CD4-positive, alpha-beta T cell (primary cell): Measurements from ENCODE around the gene ANAPC10. TPM values are rescaled to one million over a fixed set of nuclear protein-coding genes. Genes with fewer than 3 reads are reported as not detected.

Experiments
- ATAC-seq: fragments of 200-7000 bp; cut with Tn5 transposase; one replicate; pipeline ENCODE4 v1.10.0; 2022; ENCODE audit warnings: mild to moderate bottlenecking; ENCODE audit not compliant: poor library complexity
- CTCF ChIA-PET: fragments of 350-600 bp; sonication (Branson Sonifier 250); formaldehyde crosslinking; loops from one replicate; lab custom pipeline; 2021; ENCODE audit warnings: antibody characterized with exemption, inconsistent platforms; lab: Charles Lee
- POLR2A ChIA-PET: fragments of 350-600 bp; sonication (Branson Sonifier 250); formaldehyde crosslinking; loops from one replicate; lab custom pipeline; 2021; ENCODE audit warnings: antibody characterized with exemption, inconsistent platforms; lab: Charles Lee
- DNase-seq, 14 experiments: peaks; one replicate each; pipeline ENCODE4 v3.0.0-alpha.2; 2013 to 2020; ENCODE audit warnings: mixed read lengths in 2 of 14
- H3K27ac ChIP-seq, 2 donors: one replicate each; pipeline versions ENCODE4 v1.5.1 to v1.7.0; 2013; ENCODE audit warnings: low read length in 2 of 2, low read depth in 1 of 2, mild to moderate bottlenecking in 1 of 2
- H3K27me3 ChIP-seq, 2 experiments: 1 replicate in 1 of 2; 2 replicates in 1 of 2; pipeline versions ENCODE4 v1.6.1 to v1.7.0; 2013; ENCODE audit warnings: low read length in 2 of 2, control low read depth in 1 of 2, mild to moderate bottlenecking in 1 of 2, moderate library complexity in 1 of 2; ENCODE audit not compliant: insufficient read depth in 2 of 2, control insufficient read depth in 1 of 2
- H3K36me3 ChIP-seq: one replicate; pipeline ENCODE4 v1.6.1; 2013; ENCODE audit warnings: low read length, control low read depth; ENCODE audit not compliant: insufficient read depth
- H3K4me1 ChIP-seq: one replicate; pipeline ENCODE4 v1.6.1; 2013; ENCODE audit warnings: low read length, control low read depth; ENCODE audit not compliant: insufficient read depth
- H3K4me3 ChIP-seq: one replicate; pipeline ENCODE4 v1.5.1; 2013; ENCODE audit warnings: mild to moderate bottlenecking, low read length, moderate library complexity
- H3K9me3 ChIP-seq, 2 experiments: 1 replicate in 1 of 2; 2 replicates in 1 of 2; pipeline versions ENCODE4 v1.6.1 to v1.7.0; 2013; ENCODE audit warnings: low read length in 2 of 2, mild to moderate bottlenecking in 2 of 2, control low read depth in 1 of 2, moderate library complexity in 1 of 2; ENCODE audit not compliant: control insufficient read depth in 1 of 2, insufficient read depth in 1 of 2
- H3K27ac Mint-ChIP-seq: one replicate; pipeline ENCODE4 v1.8.0; 2020; ENCODE audit warnings: mixed read lengths
- H3K27me3 Mint-ChIP-seq: one replicate; pipeline ENCODE4 v1.8.0; 2021; ENCODE audit warnings: mixed read lengths
- H3K36me3 Mint-ChIP-seq: one replicate; pipeline ENCODE4 v1.8.0; 2021; ENCODE audit warnings: low read depth, mixed read lengths
- H3K4me1 Mint-ChIP-seq: one replicate; pipeline ENCODE4 v1.8.0; 2021; ENCODE audit warnings: low read depth, mixed read lengths
- H3K4me3 Mint-ChIP-seq: one replicate; pipeline ENCODE4 v1.8.0; 2020; ENCODE audit warnings: mild to moderate bottlenecking, mixed read lengths
- H3K9me3 Mint-ChIP-seq: one replicate; pipeline ENCODE4 v1.8.0; 2020; ENCODE audit warnings: mixed read lengths
- CTCF ChIP-seq: fragments of 200-600 bp; IDR thresholded peaks from one replicate; pipeline ENCODE4 v1.8.0; 2022; ENCODE audit warnings: antibody characterized with exemption, mild to moderate bottlenecking
- intact Hi-C, 2 experiments: fragments of 100-400 bp; cut with DNase I in 1 of 2; cut with micrococcal nuclease in 1 of 2; formaldehyde crosslinking; loops; one replicate each; pipeline versions ENCODE4 v1.15.1 to v1.9.0; 2023 to 2025; cut with DNase I, micrococcal nuclease
- total RNA-seq, 174 experiments: library from RNA in 2 of 174; stranded (reverse) in 2 of 174; gene quantifications; one replicate each; pipeline ENCODE4 v1.2.3 and lab custom pipeline; 2021 to 2026

Gene ANAPC10
- total RNA-seq, 2 experiments from 2014 or later, result 25.8 to 27.5 TPM

GRCh38 chr4:145099653-145100052 lies 1.7 kb upstream of the ANAPC10 start:
- CTCF ChIA-PET, result interaction anchor here (2.4 kb wide), 1 partner anchor 1541 kb away, joined by 6 read pairs; no protein-coding TSS in a partner anchor
- peak overlapping the region; percentile 93 for H3K4me3 ChIP-seq

GRCh38 chr4:145098675-145099037 lies 660 bp upstream of the ANAPC10 start:
- Mint-ChIP-seq H3K4me1 (peaks cover 47% of the 10 kb centered on the region), H3K4me3 (peak overlapping the region; percentile 95)
- H3K4me1 ChIP-seq, result peaks cover 25% of the 10 kb centered on the region

More at GRCh38 chr4:145099653-145100052, 1.7 kb upstream of the ANAPC10 start:
- TF ChIP-seq CTCF, result no peak
- Histone ChIP-seq H3K27me3 (no peaks in the 10 kb centered on the region), H3K36me3 (peaks cover 16% of the 10 kb centered on the region), H3K27ac (no peak overlapping the region), H3K9me3 (no peaks in the 10 kb centered on the region), H3K4me1 (peaks cover 26% of the 10 kb centered on the region)
- H3K27ac Mint-ChIP-seq, result peak overlapping the region; percentile 99
- peak in 1 of 14 experiments; percentile 8 for DNase-seq
- no peak for ATAC-seq
- no peaks in the 10 kb centered on the region for H3K27me3 Mint-ChIP-seq
- peak overlapping the region; percentile 95 for H3K4me3 Mint-ChIP-seq
- intact Hi-C loops, result loop anchor here (2.0 to 10.0 kb wide), 8 partner anchors 79 to 1915 kb away; partner anchors contain the start of genes MMAA (in 2 of the 2), LSM6 (in 1 of the 2), SMAD1 (in 1 of the 2) and USP38 (in 1 of the 2)
- H3K9me3 Mint-ChIP-seq, result no peaks in the 10 kb centered on the region
- peaks cover 43% of the 10 kb centered on the region for H3K4me1 Mint-ChIP-seq
- H3K36me3 Mint-ChIP-seq, result peaks cover 35% of the 10 kb centered on the region
- POLR2A ChIA-PET, result interaction anchor here (0.6 to 2.6 kb wide), 4 partner anchors 15 to 518 kb away, joined by 3 to 38 read pairs (median 8); no protein-coding TSS in a partner anchor

More at GRCh38 chr4:145098675-145099037, 660 bp upstream of the ANAPC10 start:
- peak in 11 of 14 experiments; percentile 8 to 75 (median 24) for DNase-seq
- peak overlapping the region; percentile 76 to 90 for H3K27ac ChIP-seq
- H3K36me3 ChIP-seq, result peaks cover 20% of the 10 kb centered on the region
- no peaks in the 10 kb centered on the region for H3K9me3 ChIP-seq
- H3K27me3 Mint-ChIP-seq, result no peaks in the 10 kb centered on the region
- H3K4me3 ChIP-seq, result peak overlapping the region; percentile 93
- no peak for TF ChIP-seq CTCF
- ChIA-PET POLR2A (interaction anchor here (0.8 to 2.6 kb wide), 14 partner anchors 10 to 840 kb away, joined by 3 to 38 read pairs (median 6); partner anchors contain the start of genes MMAA, OTUD4 and ZNF827), CTCF (interaction anchor here (1.4 to 2.4 kb wide), 2 partner anchors 82 to 1540 kb away, joined by 3 to 6 read pairs; no protein-coding TSS in a partner anchor)
- ATAC-seq, result peak; percentile 42
- H3K27ac Mint-ChIP-seq, result peak overlapping the region; percentile 99
- H3K27me3 ChIP-seq, result no peaks in the 10 kb centered on the region
- H3K9me3 Mint-ChIP-seq, result no peaks in the 10 kb centered on the region
- intact Hi-C loops, result loop anchor here (1.0 to 10.0 kb wide), 8 partner anchors 80 to 1914 kb away; partner anchors contain the start of genes MMAA (in 2 of the 2), LSM6 (in 1 of the 2), OTUD4 (in 1 of the 2) and SMAD1 (in 1 of the 2)
- peaks cover 41% of the 10 kb centered on the region for H3K36me3 Mint-ChIP-seq
